BLaER1 treated with 17β-estradiol and CSF1 and Interleukin-3, amounts not matched to agents 10 nM and 100 nM (cell line): ENCODE data around the gene SPTB.

Source experiments
- H3K27ac ChIP-seq, 11 experiments: shearing (Covaris generic); formaldehyde crosslinking; 2 replicates each; pipeline ENCODE4 v1.8.1; 2022
- H3K27me3 ChIP-seq, 11 experiments: shearing (Covaris generic); formaldehyde crosslinking; 2 replicates each; pipeline ENCODE4 v1.8.1; 2022
- H3K36me3 ChIP-seq, 11 experiments: shearing (Covaris generic); formaldehyde crosslinking; 2 replicates each; pipeline ENCODE4 v1.8.1; 2022
- H3K4me1 ChIP-seq, 10 experiments: shearing (Covaris generic); formaldehyde crosslinking; 2 replicates each; pipeline ENCODE4 v1.8.1; 2022
- H3K4me2 ChIP-seq, 11 experiments: shearing (Covaris generic); formaldehyde crosslinking; 2 replicates each; pipeline ENCODE4 v1.8.1; 2022
- H3K4me3 ChIP-seq, 10 experiments: shearing (Covaris generic); formaldehyde crosslinking; 2 replicates each; pipeline ENCODE4 v1.8.1; 2022
- H3K9ac ChIP-seq, 11 experiments: shearing (Covaris generic); formaldehyde crosslinking; 2 replicates each; pipeline ENCODE4 v1.8.1; 2022
- H3K9me3 ChIP-seq, 11 experiments: shearing (Covaris generic); formaldehyde crosslinking; replicated peaks in 1 of 11; 2 replicates each; pipeline ENCODE4 v1.8.1; 2022
- H4K20me1 ChIP-seq, 11 experiments: shearing (Covaris generic); formaldehyde crosslinking; 2 replicates each; pipeline ENCODE4 v1.8.1; 2022
- Cebpa-rat ChIP-seq, 11 experiments: shearing (Covaris generic); IDR thresholded peaks; 2 replicates each; pipeline ENCODE4 v1.8.1; 2022

The SPTB gene

DNA sequence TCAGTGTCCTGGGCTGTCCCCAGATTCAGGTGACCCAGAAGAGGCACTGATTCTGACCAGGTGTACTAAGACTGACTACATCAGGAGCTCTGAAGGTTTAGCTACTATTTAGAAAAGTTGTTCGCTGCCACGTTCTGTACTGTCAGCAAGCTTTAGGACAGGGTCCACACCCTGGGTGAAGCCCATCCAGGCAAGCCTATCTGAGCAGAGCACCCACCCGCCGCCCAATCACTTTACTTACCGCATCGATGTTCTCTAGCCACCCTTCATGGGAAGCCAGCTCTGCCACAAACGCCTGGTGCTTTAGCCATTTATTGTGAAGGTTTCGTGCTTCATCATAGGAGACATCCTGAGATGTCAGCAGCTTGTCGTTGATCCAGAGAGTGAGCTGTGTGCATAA is 95.7 kb downstream of the SPTB start:
- TF ChIP-seq Cebpa-rat (IDR thresholded peaks at IDR 0.05), result no peak
- H3K9ac ChIP-seq, result no peak overlapping the region
- no peak overlapping the region for H3K4me3 ChIP-seq
- no peaks in the 10 kb centered on the region for H3K36me3 ChIP-seq
- no peaks in the 10 kb centered on the region for H3K4me1 ChIP-seq
- no peaks in the 10 kb centered on the region for H3K9me3 ChIP-seq
- no peaks in the 10 kb centered on the region for H3K27me3 ChIP-seq
- H3K4me2 ChIP-seq, result no peak overlapping the region
- no peaks in the 10 kb centered on the region for H4K20me1 ChIP-seq
- no peak overlapping the region for H3K27ac ChIP-seq

DNA sequence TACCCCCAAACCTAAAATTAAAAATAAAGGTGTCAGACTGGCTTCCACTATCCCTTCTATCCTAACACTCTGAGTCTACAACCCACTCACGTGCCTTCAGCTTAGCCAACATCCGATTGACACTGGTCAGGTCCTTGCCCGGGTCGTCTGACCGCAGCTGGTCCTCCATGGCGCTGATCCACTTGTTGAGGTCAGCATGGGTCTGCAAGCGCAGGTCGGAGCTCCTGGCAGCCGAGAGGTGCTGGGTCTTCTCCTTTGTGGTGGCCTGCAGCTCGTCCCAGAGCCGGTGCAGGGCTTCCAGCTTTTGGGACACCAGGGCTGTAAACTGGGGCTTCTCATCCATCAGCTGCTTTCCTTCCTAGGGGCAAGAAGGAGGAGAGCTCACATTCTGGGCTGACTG is 97.5 kb downstream of the SPTB start:
- no peak for TF ChIP-seq Cebpa-rat (IDR thresholded peaks at IDR 0.05)
- no peak overlapping the region for H3K4me3 ChIP-seq
- peaks cover 0 to 15% (median 12%) of the 10 kb centered on the region in 10 experiments; a peak in 15 of 20 replicates for H3K4me1 ChIP-seq
- no peak overlapping the region for H3K4me2 ChIP-seq
- no peaks in the 10 kb centered on the region for H4K20me1 ChIP-seq
- H3K9ac ChIP-seq, result no peak overlapping the region
- no peaks in the 10 kb centered on the region for H3K36me3 ChIP-seq
- H3K27me3 ChIP-seq, result no peaks in the 10 kb centered on the region
- H3K9me3 ChIP-seq, result no peaks in the 10 kb centered on the region
- H3K27ac ChIP-seq, result no peak overlapping the region

DNA sequence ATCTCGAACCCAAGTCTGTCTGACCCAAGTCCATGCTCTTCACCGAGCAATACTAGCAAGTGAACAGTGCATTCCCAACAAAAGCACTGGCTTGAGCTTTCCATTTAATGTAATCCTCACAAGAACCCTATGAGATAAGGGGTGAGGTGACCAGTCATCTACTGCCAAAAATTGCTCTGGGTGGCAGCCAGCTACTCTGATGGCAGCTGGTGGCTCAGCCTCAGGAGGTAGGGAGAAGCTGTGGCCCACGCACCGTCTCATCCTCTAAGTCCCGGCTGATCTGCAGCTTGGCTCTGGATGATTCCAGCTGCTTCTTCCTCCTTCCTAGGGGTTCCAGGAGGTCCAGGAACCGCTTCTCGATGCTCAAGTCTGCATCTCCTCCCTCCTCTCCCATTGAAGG is 100.2 kb downstream of the SPTB start:
- Histone ChIP-seq H3K27ac (no peak overlapping the region), H3K4me3 (no peak overlapping the region), H3K4me2 (no peak overlapping the region), H3K9me3 (peaks cover 10 to 12% (median 11%) of the 10 kb centered on the region in 11 experiments), H3K4me1 (peaks cover 0 to 19% (median 15%) of the 10 kb centered on the region in 10 experiments; a peak in 15 of 20 replicates), H3K9ac (no peak overlapping the region), H3K27me3 (no peaks in the 10 kb centered on the region), H3K36me3 (no peaks in the 10 kb centered on the region), H4K20me1 (no peaks in the 10 kb centered on the region)
- no peak for TF ChIP-seq Cebpa-rat (IDR thresholded peaks at IDR 0.05)

GRCh38 chr14:64778104-64778754 is 101.5 kb downstream of the SPTB start:
- Histone ChIP-seq H3K36me3 (no peaks in the 10 kb centered on the region), H3K9ac (peak overlapping the region in 1 of 11 experiments; percentile 0; a peak in 1 of 22 replicates), H3K4me1 (peaks cover 0 to 19% (median 15%) of the 10 kb centered on the region in 10 experiments; a peak in 15 of 20 replicates), H4K20me1 (no peaks in the 10 kb centered on the region), H3K27ac (peak overlapping the region in 2 of 11 experiments; percentile 12 to 34; a peak in 1 of 22 replicates), H3K9me3 (peaks cover 22 to 25% (median 24%) of the 10 kb centered on the region in 11 experiments), H3K27me3 (no peaks in the 10 kb centered on the region), H3K4me2 (peak overlapping the region in 10 of 11 experiments; percentile 10 to 71 (median 54); a peak in 17 of 22 replicates), H3K4me3 (no peak overlapping the region)
- TF ChIP-seq Cebpa-rat (IDR thresholded peaks at IDR 0.05), result no peak

DNA sequence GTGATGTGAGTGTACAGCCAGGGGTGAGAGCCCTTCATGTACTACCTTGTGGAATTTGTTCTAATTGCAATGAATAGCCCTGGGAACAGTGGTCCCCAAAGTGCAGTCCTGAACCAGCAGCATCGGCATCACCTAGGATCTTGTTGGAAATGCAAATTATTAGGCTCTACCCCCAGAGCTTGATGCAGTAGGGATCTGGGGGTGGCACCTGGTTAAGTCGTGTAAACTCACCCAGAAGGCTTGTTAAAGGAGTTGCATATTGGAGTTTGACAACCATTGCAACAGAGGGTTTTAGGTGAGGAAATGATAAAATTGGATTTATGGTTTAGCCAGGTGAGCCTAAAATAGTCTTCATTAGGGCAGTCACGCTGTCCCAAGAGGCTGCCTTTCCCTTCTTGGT is 102.2 kb downstream of the SPTB start:
- Histone ChIP-seq H3K9me3 (peaks cover 26 to 32% (median 31%) of the 10 kb centered on the region in 11 experiments), H3K4me1 (peaks cover 0 to 19% (median 15%) of the 10 kb centered on the region in 10 experiments; a peak in 15 of 20 replicates), H3K36me3 (no peaks in the 10 kb centered on the region), H4K20me1 (no peaks in the 10 kb centered on the region), H3K9ac (0 out of 22 replicates have a peak overlapping the region, but pooled peaks of 1 of the 11 experiments have one; percentile 0), H3K27ac (no peak overlapping the region), H3K4me2 (peak overlapping the region; percentile 5 to 71 (median 50); a peak in 17 of 22 replicates), H3K27me3 (no peaks in the 10 kb centered on the region), H3K4me3 (no peak overlapping the region)
- TF ChIP-seq Cebpa-rat (IDR thresholded peaks at IDR 0.05), result no peak

DNA sequence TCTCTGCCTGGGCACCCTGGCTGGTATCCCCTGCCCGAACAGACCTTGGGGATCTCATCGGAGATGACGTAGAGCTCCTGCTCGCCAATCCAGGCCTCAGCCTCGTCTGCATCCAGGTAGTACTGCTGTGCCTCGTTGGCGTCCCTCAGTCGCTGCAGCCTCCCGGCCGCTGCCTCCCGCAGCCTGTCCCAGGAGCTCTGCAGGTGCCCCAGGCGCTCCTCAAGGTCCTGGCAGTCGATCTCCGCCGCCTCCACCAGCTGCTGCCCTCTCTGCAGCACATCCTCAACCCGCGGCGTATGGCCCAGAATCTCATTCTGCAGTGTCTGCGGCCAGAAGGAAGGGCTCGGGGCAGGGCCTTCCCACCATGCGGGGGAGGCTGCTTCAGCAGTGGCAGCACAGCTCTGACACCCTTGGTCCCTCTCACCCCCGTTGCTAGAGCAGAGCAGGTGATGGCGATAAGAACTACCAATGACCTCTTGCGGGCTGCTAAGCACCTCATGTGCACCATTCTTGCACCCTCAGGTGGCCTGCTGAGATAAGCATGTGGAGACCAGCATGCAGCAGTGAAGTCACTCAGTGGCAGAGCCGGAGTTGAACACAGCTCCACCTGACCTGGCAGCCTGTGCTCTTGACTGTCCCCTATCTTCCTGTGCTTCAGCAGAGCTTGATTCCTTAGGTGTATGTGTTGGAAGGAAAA is 104.5 kb downstream of the SPTB start:
- peaks cover 26 to 35% (median 32%) of the 10 kb centered on the region in 11 experiments for H3K9me3 ChIP-seq
- H3K36me3 ChIP-seq, result no peaks in the 10 kb centered on the region
- H3K4me2 ChIP-seq, result no peak overlapping the region
- no peak overlapping the region for H3K9ac ChIP-seq
- peaks cover 0 to 27% (median 19%) of the 10 kb centered on the region in 10 experiments; a peak in 15 of 20 replicates for H3K4me1 ChIP-seq
- no peak for TF ChIP-seq Cebpa-rat (IDR thresholded peaks at IDR 0.05)
- H4K20me1 ChIP-seq, result no peaks in the 10 kb centered on the region
- no peak overlapping the region for H3K4me3 ChIP-seq
- no peaks in the 10 kb centered on the region for H3K27me3 ChIP-seq
- H3K27ac ChIP-seq, result no peak overlapping the region

GRCh38 chr14:64774272-64774671 is 105.4 kb downstream of the SPTB start:
- Histone ChIP-seq H4K20me1 (no peaks in the 10 kb centered on the region), H3K9me3 (peaks cover 26 to 35% (median 32%) of the 10 kb centered on the region in 11 experiments), H3K4me2 (no peak overlapping the region), H3K36me3 (no peaks in the 10 kb centered on the region), H3K4me1 (peaks cover 0 to 27% (median 19%) of the 10 kb centered on the region in 10 experiments; a peak in 15 of 20 replicates), H3K27ac (no peak overlapping the region), H3K27me3 (no peaks in the 10 kb centered on the region), H3K4me3 (no peak overlapping the region), H3K9ac (no peak overlapping the region)
- no peak for TF ChIP-seq Cebpa-rat (IDR thresholded peaks at IDR 0.05)

GRCh38 chr14:64773577-64773976 is 106.1 kb downstream of the SPTB start:
- TF ChIP-seq Cebpa-rat (IDR thresholded peaks at IDR 0.05), result no peak
- Histone ChIP-seq H3K4me2 (no peak overlapping the region), H4K20me1 (no peaks in the 10 kb centered on the region), H3K27me3 (no peaks in the 10 kb centered on the region), H3K36me3 (no peaks in the 10 kb centered on the region), H3K9me3 (peaks cover 26 to 35% (median 32%) of the 10 kb centered on the region in 11 experiments), H3K4me3 (no peak overlapping the region), H3K27ac (no peak overlapping the region), H3K9ac (no peak overlapping the region), H3K4me1 (peaks cover 0 to 27% (median 19%) of the 10 kb centered on the region in 10 experiments; a peak in 15 of 20 replicates)

DNA sequence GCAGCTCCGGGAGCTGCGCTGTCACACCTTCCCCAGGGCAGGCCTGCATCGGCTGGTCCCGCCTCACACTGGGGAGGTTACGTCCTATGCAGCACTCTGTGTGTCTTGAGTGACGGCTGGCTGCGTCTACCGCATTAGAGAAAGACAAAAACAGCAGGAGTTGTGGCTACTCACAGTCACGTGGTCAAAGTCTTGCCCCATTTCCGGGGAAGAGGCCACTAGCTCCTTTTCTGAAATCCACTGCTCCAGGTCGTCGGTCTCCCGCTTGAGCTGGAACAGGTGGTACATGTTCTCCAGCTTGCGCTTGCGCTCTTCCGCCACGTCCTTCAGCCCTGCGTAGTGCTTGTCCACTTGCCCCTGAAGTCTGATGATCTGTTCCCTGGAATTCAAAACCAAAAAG is 106.7 kb downstream of the SPTB start:
- Histone ChIP-seq H3K27ac (no peak overlapping the region), H3K4me3 (no peak overlapping the region), H3K9ac (no peak overlapping the region), H3K9me3 (peaks cover 26 to 35% (median 32%) of the 10 kb centered on the region in 11 experiments), H3K27me3 (no peaks in the 10 kb centered on the region), H3K36me3 (no peaks in the 10 kb centered on the region), H3K4me1 (peaks cover 0 to 23% (median 15%) of the 10 kb centered on the region in 10 experiments; a peak in 15 of 20 replicates), H4K20me1 (no peaks in the 10 kb centered on the region), H3K4me2 (no peak overlapping the region)
- TF ChIP-seq Cebpa-rat (IDR thresholded peaks at IDR 0.05), result no peak
